Measurements from ENCODE around the gene ISG20.

ISG20 gene

GRCh38 chr15:88619796-88620195, 19.0 kb upstream of the ISG20 start:
- no peak for TF ChIP-seq CTCF (IDR thresholded peaks at IDR 0.05; ENCODE audit: low read depth, low read length)
- no peak for DNase-seq (ENCODE audit: extremely low read depth, low read depth)

GRCh38 chr15:88620995-88621772, 17.6 kb upstream of the ISG20 start, which contains the start of gene AEN:
Gene AEN (plus strand): TSS chr15:88621340. CDS start chr15:88626210, 4,870 bp downstream.
- peak; percentile 94 for DNase-seq (ENCODE audit: extremely low read depth, low read depth)
- no peak for TF ChIP-seq CTCF (IDR thresholded peaks at IDR 0.05; ENCODE audit: low read depth, low read length)

- no peak for DNase-seq (ENCODE audit: extremely low read depth, low read depth)
- no peak for TF ChIP-seq CTCF (IDR thresholded peaks at IDR 0.05; ENCODE audit: low read depth, low read length)
These were observed 16.8 kb upstream of the ISG20 start for GRCh38 chr15:88621789-88622604.

GRCh38 chr15:88622605-88622975, 16.2 kb upstream of the ISG20 start:
- TF ChIP-seq CTCF (IDR thresholded peaks at IDR 0.05; ENCODE audit: low read depth, low read length), result no peak
- DNase-seq (ENCODE audit: extremely low read depth, low read depth), result no peak

- no peak for TF ChIP-seq CTCF (IDR thresholded peaks at IDR 0.05; ENCODE audit: low read depth, low read length)
- peak; percentile 23 for DNase-seq (ENCODE audit: extremely low read depth, low read depth)
These were observed 15.8 kb upstream of the ISG20 start for GRCh38 chr15:88623061-88623460.

- no peak for DNase-seq (ENCODE audit: extremely low read depth, low read depth)
- no peak for TF ChIP-seq CTCF (IDR thresholded peaks at IDR 0.05; ENCODE audit: low read depth, low read length)
These were observed 15.2 kb upstream of the ISG20 start for GRCh38 chr15:88623632-88624031.
